GM23248 (cell line): ENCODE data around the gene ZNF22.

Source experiments
- EZH2 ChIP-seq: fragments of 200-600 bp; sonication (generic); IDR thresholded peaks from 2 replicates; pipeline ENCODE4 v1.6.1; 2018; ENCODE audit warnings: antibody characterized with exemption, mild to moderate bottlenecking; ENCODE audit not compliant: insufficient read depth, poor library complexity, severe bottlenecking
- EZH2phosphoT487 ChIP-seq: fragments of 200-600 bp; sonication (generic); IDR thresholded peaks from 2 replicates; pipeline ENCODE4 v1.6.1; 2018; ENCODE audit warnings: antibody characterized with exemption, moderate library complexity, mild to moderate bottlenecking, low read depth; ENCODE audit not compliant: insufficient read depth

DNA sequence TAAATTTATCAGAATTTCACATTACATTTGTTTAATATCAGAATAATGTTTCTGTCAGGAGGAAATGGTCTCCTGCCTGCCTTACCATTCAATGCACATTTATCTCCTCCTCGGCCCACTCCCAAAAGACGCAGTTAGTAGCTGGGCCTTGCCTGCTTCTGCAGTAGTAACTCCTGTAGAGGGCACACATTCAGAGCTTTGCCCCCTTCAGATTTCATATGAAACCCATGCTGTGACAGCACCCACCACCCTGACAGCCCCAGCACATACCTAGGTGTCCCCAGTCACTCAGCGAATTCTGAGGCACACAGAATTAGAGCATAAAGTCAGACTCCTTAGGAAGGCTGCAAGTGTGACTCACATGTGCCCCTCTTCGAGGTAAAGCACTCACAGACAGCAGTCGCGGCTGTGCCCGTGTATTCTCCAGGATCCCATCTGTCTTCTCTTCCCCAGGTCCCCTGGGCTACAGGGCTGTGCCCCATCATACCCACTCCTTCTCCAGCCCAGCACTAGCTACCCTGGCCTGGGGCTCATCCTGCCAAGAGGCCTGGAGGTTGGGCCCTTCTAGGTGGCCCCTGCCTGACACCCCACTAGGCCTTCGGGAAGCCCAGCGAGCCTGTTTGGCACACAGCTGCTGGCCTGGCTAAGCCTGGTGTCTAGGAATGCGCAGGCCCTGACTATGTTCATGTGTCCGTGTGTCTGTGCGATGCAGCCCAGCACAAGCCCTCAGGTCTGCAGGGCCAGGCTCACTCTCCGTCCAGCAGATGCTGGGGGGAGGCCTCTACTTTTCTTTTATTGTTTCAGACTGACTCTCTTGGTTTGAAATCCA is 17.4 kb upstream of the ZNF22 start:
- TF ChIP-seq EZH2 = no peak
- no peak for TF ChIP-seq EZH2phosphoT487
